Breast epithelium (tissue), 4 donors: ENCODE data around the gene EBI3. TPM values are rescaled to one million over a fixed set of nuclear protein-coding genes. Genes with fewer than 3 reads are reported as not detected.
"Not testable (repeated sequence)": the region's sequence is repeated elsewhere in the genome, so short reads cannot be mapped to it uniquely, and the experiment has no call there.

ENCODE experiments used
- DNase-seq, 2 donors: peaks; one replicate each; pipeline ENCODE4 v3.0.0-alpha.2; 2019; ENCODE audit warnings: low spot score in 2 of 2
- H3K27ac ChIP-seq, 2 donors: fragments of 200-600 bp; sonication (generic) in 1 of 2; one replicate each; pipeline ENCODE4 v1.5.1; 2016 to 2019; ENCODE audit warnings: mild to moderate bottlenecking in 1 of 2
- H3K27me3 ChIP-seq, 2 donors: fragments of 200-600 bp; sonication (generic) in 1 of 2; one replicate each; pipeline versions ENCODE4 v1.5.1 to v1.6.0; 2017 to 2019; ENCODE audit warnings: control low read depth in 1 of 2, mild to moderate bottlenecking in 1 of 2
- H3K36me3 ChIP-seq: fragments of 200-600 bp; one replicate; pipeline ENCODE4 v1.5.1; 2019
- H3K4me1 ChIP-seq, 2 donors: fragments of 200-600 bp; sonication (generic); one replicate each; pipeline ENCODE4 v1.5.1; 2016 to 2019; ENCODE audit warnings: control low read depth in 1 of 2
- H3K4me3 ChIP-seq, 3 donors: fragments of 200-600 bp; sonication (generic); 1 replicate in 2 of 3; 2 replicates in 1 of 3; pipeline ENCODE4 v1.5.1; 2016 to 2019; ENCODE audit warnings: mild to moderate bottlenecking in 3 of 3, moderate library complexity in 2 of 3
- H3K9me3 ChIP-seq, 2 donors: fragments of 200-600 bp; sonication (generic) in 1 of 2; one replicate each; pipeline ENCODE4 v1.5.1; 2016 to 2019; ENCODE audit warnings: control low read depth in 1 of 2
- CTCF ChIP-seq, 3 donors: fragments of 450-650 bp; IDR thresholded peaks; one replicate each; pipeline ENCODE4 v1.5.1; 2016 to 2017; ENCODE audit warnings: antibody characterized with exemption in 3 of 3, mild to moderate bottlenecking in 3 of 3, moderate library complexity in 3 of 3
- POLR2A ChIP-seq: fragments of 450-650 bp; IDR thresholded peaks from one replicate; pipeline ENCODE4 v1.6.1; 2016; ENCODE audit warnings: antibody characterized with exemption, mild to moderate bottlenecking, moderate library complexity
- POLR2AphosphoS5 ChIP-seq, 3 donors: sonication (generic); formaldehyde crosslinking; IDR thresholded peaks; one replicate each; pipeline ENCODE4 v1.6.1; 2017; ENCODE audit warnings: antibody characterized with exemption in 3 of 3
- intact Hi-C: fragments of 100-400 bp; cut with DNase I; formaldehyde crosslinking; loops from one replicate; pipeline ENCODE4 v1.15.1; 2023; ENCODE audit warnings: low total_unique reads
- total RNA-seq, 3 donors: library from RNA; depleted of rRNA; stranded (reverse); fragments of >200 nt; gene quantifications; one replicate each; pipeline ENCODE4 v1.1.0, GENCODE V29; 2016

EBI3 gene
- total RNA-seq, 3 donors from 2014 or later, result 0.66 to 12.6 (median 8.2) TPM

DNA sequence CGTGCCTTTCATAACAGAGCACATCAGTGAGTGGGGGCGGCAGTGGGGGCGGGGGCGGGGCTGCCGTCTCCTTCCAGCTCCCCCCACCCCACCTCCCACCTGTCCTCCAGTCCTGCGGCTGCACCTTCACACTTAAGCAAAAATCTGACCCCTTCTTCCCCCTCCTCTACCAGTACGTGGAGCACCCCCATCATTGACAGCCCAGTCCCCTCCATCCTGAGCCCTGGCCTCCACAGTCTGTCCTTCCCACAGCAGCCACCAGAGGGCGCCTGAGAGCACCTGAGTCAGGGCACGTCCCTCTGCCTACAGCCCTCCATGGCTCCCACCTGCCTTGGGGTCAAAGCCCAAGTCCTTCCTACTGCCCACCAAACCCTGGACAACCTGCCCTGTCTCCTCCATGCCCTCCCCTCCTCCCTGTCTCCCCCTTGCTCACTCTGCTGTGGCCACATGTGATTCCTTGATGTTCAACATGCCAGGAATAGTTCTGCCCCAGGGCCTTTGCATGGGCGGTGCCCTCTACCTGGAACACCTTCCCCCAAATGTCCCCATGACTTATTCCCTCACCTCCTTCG lies 4.0 kb downstream of the EBI3 start:
- Histone ChIP-seq H3K9me3 (no peaks in the 10 kb centered on the region), H3K36me3 (no peaks in the 10 kb centered on the region), H3K27ac (no peak overlapping the region), H3K4me3 (no peak overlapping the region), H3K4me1 (no peaks in the 10 kb centered on the region), H3K27me3 (peaks cover 5 to 51% of the 10 kb centered on the region in 2 donors)
- intact Hi-C loops, result no loop called here
- no peak for DNase-seq
- no peak for TF ChIP-seq POLR2A
- TF ChIP-seq CTCF (IDR thresholded peaks at IDR 0.05), result peak in 2 of 3 donors; percentile 28 to 38

GRCh38 chr19:4234142-4234861 lies 5.0 kb downstream of the EBI3 start:
- Histone ChIP-seq H3K36me3 (no peaks in the 10 kb centered on the region), H3K27ac (no peak overlapping the region), H3K4me3 (no peak overlapping the region), H3K27me3 (peaks cover 2 to 41% of the 10 kb centered on the region in 2 donors), H3K4me1 (no peaks in the 10 kb centered on the region), H3K9me3 (no peaks in the 10 kb centered on the region)
- intact Hi-C loops, result no loop called here
- DNase-seq, result no peak
- no peak for TF ChIP-seq CTCF (IDR thresholded peaks at IDR 0.05)
- TF ChIP-seq POLR2AphosphoS5 (IDR thresholded peaks at IDR 0.05), result no peak
- no peak for TF ChIP-seq POLR2A

- H3K27me3 ChIP-seq, result peaks cover 0 to 36% of the 10 kb centered on the region in 2 donors
- no peaks in the 10 kb centered on the region for H3K9me3 ChIP-seq
- no peak overlapping the region for H3K4me3 ChIP-seq
- no peaks in the 10 kb centered on the region for H3K36me3 ChIP-seq
- DNase-seq, result no peak
- no peak for TF ChIP-seq POLR2AphosphoS5 (IDR thresholded peaks at IDR 0.05)
- intact Hi-C loops, result no loop called here
- H3K27ac ChIP-seq, result no peak overlapping the region
- H3K4me1 ChIP-seq, result no peaks in the 10 kb centered on the region
Observed at GRCh38 chr19:4234862-4235201, 5.5 kb downstream of the EBI3 start.

DNA sequence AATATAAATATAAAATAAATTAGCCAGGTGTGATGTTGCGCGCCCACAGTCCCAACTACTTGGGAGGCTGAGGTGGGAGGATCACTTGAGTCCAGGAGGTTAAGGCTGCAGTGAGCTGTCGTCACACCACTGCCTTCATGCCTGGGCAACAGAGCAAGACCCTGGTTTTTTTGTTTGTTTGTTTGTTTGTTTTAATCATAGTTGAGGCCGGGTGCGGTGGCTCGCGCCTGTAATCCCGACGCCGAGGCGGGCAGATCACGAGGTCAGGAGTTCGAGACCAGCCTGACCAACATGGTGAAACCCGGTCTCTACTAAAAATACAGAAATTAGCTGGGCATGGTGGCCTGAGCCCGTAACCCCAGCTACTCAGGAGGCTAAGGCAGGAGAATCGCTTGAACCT lies 8.2 kb downstream of the EBI3 start:
- intact Hi-C loops, H3K27ac ChIP-seq, DNase-seq, H3K4me1 ChIP-seq, H3K4me3 ChIP-seq, H3K9me3 ChIP-seq, H3K36me3 ChIP-seq: not testable (repeated sequence)
- H3K27me3 ChIP-seq, result peaks cover 0 to 20% of the 10 kb centered on the region in 2 donors

DNA sequence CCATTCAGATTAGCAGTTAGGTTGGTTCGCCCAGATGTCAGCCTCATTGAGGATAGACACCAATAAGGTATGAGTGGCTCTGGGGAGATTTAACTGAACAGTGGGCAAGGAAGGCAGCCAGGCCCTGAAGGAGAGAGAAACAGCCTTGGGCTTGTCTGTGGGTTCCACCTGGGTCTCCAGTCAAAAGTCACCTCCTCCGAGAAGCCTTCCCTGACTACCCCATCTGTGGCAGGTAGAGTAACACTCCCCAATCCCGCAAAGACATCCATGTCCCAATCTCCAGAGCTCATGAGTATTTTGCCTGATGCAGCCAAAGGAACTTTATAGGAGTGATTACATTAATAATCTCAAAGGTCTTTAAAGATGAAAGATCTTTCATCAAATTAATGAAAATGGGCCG lies 9.5 kb downstream of the EBI3 start:
- H3K27me3 ChIP-seq, result peaks cover 0 to 8% of the 10 kb centered on the region in 2 donors

More for the DNA sequence above, 9.5 kb downstream of the EBI3 start:
- no peak for TF ChIP-seq CTCF (IDR thresholded peaks at IDR 0.05)
- no peak for TF ChIP-seq POLR2A
- no peak for TF ChIP-seq POLR2AphosphoS5 (IDR thresholded peaks at IDR 0.05)
- Histone ChIP-seq H3K27ac (no peak overlapping the region), H3K36me3 (no peaks in the 10 kb centered on the region), H3K9me3 (peaks cover 7 to 9% of the 10 kb centered on the region in 2 donors), H3K4me3 (no peak overlapping the region), H3K4me1 (no peaks in the 10 kb centered on the region)
- DNase-seq, result no peak
- intact Hi-C loops, result no loop called here
